Inferior parietal cortex (tissue), 1 donor: ENCODE results near the gene CLDN18.
A peak's percentile ranks its signal among the peaks of the same experiment; 100 is the strongest.

Experiments
- DNase-seq: peaks from one replicate; pipeline ENCODE4 v3.0.0-alpha.2; 2016; ENCODE audit errors: extremely low spot score

The CLDN18 gene

GRCh38 chr3:138025553-138025952 lies 15.6 kb downstream of the CLDN18 start:
- no peak for DNase-seq

GRCh38 chr3:138027821-138028220 lies 17.9 kb downstream of the CLDN18 start:
- DNase-seq: no peak

GRCh38 chr3:138030734-138031280 lies 20.8 kb downstream of the CLDN18 start:
- DNase-seq: no peak

GRCh38 chr3:138031536-138031935 lies 21.6 kb downstream of the CLDN18 start:
- no peak for DNase-seq

- no peak for DNase-seq
Observed at GRCh38 chr3:138032567-138032966, 22.6 kb downstream of the CLDN18 start.

GRCh38 chr3:138033202-138033691 lies 23.3 kb downstream of the CLDN18 start:
- DNase-seq: no peak

- no peak for DNase-seq
Observed at GRCh38 chr3:138034918-138035317, 25.0 kb downstream of the CLDN18 start.

GRCh38 chr3:138036572-138036971 lies 26.6 kb downstream of the CLDN18 start:
- no peak for DNase-seq

- no peak for DNase-seq
Observed at GRCh38 chr3:138038725-138039462, 28.9 kb downstream of the CLDN18 start.

- DNase-seq: no peak
Observed at GRCh38 chr3:138042043-138042442, 32.1 kb downstream of the CLDN18 start.

- no peak for DNase-seq
Observed at GRCh38 chr3:138043266-138044029, 33.5 kb downstream of the CLDN18 start.

GRCh38 chr3:138046085-138046484 lies 36.1 kb downstream of the CLDN18 start:
- no peak for DNase-seq

- no peak for DNase-seq
Observed at GRCh38 chr3:138046955-138047354, 37.0 kb downstream of the CLDN18 start.

- no peak for DNase-seq
Observed at GRCh38 chr3:138047596-138048158, 37.7 kb downstream of the CLDN18 start.

GRCh38 chr3:138049157-138049919 lies 39.4 kb downstream of the CLDN18 start:
- no peak for DNase-seq

- peak; percentile 31 for DNase-seq
Observed at GRCh38 chr3:138051947-138052802, 42.2 kb downstream of the CLDN18 start.

- no peak for DNase-seq
Observed at GRCh38 chr3:138054057-138054456, 44.1 kb downstream of the CLDN18 start.

GRCh38 chr3:138057384-138057783 lies 47.4 kb downstream of the CLDN18 start:
- no peak for DNase-seq

GRCh38 chr3:138059261-138059660 lies 49.3 kb downstream of the CLDN18 start:
- DNase-seq: no peak

GRCh38 chr3:138060792-138061191 lies 50.8 kb downstream of the CLDN18 start:
- DNase-seq: no peak

- no peak for DNase-seq
Observed at GRCh38 chr3:138062037-138062436, 52.1 kb downstream of the CLDN18 start.
